ENCODE data around the gene CNTN4.

The CNTN4 gene

DNA sequence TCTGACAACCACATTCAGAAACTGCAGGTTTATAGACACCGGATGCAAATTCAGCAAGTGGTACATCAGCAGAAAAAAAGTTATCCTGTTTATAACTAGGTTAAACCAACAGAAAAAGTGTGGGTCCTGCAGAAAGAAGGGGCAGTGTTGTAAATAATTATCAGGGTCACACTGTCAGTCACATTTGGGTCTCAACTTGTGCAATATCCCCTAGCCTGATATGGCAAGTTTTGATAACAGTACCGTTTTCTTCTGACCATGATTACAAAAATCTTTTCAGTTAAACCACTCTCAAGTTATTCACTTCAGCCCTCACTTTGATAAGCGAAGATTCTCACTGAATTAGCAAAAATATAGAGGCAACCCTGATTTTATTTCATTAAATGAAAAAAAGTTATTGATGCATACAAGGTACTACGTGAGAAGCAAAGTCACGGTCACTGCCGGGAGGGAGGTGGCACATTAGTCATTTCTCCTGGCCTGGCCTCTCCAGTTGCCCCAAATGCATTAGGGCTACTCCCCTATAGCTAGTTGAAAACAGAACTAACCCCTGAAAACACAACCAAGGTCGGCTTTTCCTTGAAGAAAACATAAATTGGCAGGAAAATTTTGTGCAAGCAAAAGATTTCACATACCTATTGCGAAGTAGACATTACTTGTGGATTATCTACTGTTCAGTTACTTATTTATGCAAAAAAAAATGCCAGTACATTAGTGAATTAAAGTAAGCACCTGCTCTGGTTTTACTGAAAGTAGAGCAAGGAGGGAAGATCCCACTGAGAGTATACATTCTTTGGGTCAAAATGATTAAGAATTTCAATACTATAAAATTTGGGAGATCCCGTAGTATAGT lies 982.9 kb downstream of the CNTN4 start:
- no peak for DNase-seq

GRCh38 chr3:3082234-3082924 lies 983.7 kb downstream of the CNTN4 start:
- no peak for DNase-seq

DNA sequence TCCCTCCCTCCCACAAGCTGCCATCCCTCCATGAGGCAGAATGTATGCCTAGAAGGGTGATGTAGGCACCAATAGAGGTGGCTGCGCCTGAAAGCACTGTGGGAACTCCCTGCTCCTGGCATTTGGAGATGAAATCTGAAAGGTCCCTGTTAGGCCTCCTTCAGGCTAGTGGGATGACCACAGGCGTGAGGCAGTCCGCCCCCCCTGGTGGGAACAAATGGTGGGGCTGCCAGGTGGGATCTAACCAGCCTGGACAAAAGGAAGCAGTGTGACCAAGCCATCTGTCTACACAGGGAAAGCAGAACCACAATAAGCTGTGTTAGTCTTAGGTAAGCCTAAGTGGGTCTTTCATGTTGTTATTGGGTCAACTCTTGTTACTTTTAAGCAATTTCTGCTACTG lies 986.2 kb downstream of the CNTN4 start:
- no peak for DNase-seq

DNA sequence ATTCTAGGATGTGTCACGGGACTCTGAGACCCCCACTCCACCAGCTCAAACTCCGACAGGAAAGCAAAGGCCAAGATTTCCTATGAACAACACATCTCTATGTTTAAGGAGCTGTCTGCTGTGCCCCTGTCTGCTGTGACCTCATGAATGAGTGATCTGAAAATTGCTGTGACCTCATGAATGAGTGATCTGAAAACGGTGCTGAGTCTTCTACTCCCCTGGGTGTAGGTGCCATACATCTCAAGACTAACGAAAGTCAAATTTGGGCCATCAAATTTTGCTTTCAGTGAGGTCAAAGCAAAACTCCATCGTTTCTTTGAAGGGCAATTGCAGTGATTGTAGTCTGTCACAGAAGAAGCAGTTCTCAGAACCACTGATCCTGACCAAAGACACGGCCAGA lies 987.1 kb downstream of the CNTN4 start:
- DNase-seq, result no peak

GRCh38 chr3:3086239-3086638 lies 987.6 kb downstream of the CNTN4 start:
- no peak for DNase-seq

GRCh38 chr3:3087279-3087678 lies 988.6 kb downstream of the CNTN4 start:
- no peak for DNase-seq

- no peak for DNase-seq
Observed at GRCh38 chr3:3087716-3088465, 989.2 kb downstream of the CNTN4 start.

- DNase-seq, result no peak
Observed at GRCh38 chr3:3089017-3089416, 990.4 kb downstream of the CNTN4 start.

DNA sequence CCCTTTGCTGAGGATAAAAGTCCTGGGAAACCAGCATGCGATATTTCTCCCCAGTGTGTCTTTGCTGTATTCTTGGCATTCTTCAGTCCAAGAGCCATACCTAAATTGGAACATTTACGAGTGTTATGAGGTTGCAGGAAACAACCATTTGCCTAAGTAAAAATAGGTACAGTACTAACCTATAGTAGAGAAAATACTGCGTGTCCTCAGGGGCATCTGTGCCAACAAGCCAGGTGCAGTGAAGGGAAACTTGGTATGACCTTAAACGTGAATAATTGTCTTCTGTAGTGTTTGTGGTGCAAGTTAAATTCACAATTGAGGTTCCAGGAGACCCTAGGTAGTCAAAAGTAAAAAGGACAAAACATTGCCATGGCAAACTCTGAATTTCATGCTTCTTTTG lies 999.3 kb downstream of the CNTN4 start:
- no peak for DNase-seq

- DNase-seq, result no peak
Observed at GRCh38 chr3:3101660-3102458, 1003.2 kb downstream of the CNTN4 start.

- DNase-seq, result no peak
Observed at GRCh38 chr3:3102751-3103150, 1004.1 kb downstream of the CNTN4 start.

DNA sequence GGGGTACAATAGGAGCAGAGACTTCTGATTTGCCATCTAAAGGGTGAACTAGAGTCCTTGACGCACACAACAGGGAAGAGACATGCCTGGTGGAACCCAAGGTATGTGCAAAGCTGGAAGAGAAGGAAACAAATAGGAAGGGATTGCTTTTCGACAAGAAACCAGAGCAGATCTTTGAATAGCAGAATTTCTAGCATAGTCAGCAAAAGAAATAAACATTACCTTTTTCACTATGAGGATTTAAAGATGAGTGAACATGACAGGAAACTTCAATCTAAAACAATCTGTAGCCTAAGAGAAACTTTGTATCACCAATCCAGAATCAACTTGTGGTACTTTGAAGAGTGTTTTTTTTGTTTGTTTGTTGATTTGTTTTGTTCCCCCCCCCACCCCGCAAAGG lies 1006.6 kb downstream of the CNTN4 start:
- DNase-seq, result no peak

DNA sequence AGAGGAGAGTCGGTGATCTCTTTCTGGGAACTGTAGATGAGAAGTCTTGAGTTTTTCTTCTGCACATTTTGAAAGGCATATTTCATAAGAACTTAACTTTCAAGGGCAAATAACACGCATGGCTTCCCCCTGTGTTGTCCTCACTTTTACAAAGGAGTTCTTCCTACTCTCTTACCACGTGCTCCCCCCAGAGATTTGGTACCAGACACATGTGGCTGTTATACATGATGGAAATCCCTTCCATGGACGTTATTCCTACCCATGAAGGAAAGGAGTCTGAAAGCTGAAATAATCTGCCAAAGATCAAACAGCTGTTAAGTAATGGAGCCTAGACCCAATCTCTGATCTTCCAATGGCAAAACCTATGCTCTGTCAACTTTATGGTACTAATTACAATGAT lies 1007.1 kb downstream of the CNTN4 start:
- DNase-seq, result no peak

- no peak for DNase-seq
Observed at GRCh38 chr3:3107181-3107580, 1008.5 kb downstream of the CNTN4 start.

Data from NCI-H2029 treated with DMSO at 0.1 percent for 48 hours (cell line).